Ascending aorta (tissue), 2 donors: ENCODE results near the gene DDIT3. TPM values are rescaled to one million over a fixed set of nuclear protein-coding genes. Genes with fewer than 3 reads are reported as not detected.

ENCODE experiments used
- DNase-seq, 2 donors: peaks; one replicate each; pipeline ENCODE4 v3.0.0-alpha.2; 2019; ENCODE audit warnings: low spot score in 2 of 2
- H3K27ac ChIP-seq, 2 donors: fragments of 200-600 bp; sonication (generic); one replicate each; pipeline ENCODE4 v1.5.1; 2016 to 2017; ENCODE audit warnings: mild to moderate bottlenecking in 1 of 2
- H3K27me3 ChIP-seq: fragments of 200-600 bp; sonication (generic); one replicate; pipeline ENCODE4 v1.5.1; 2017
- H3K36me3 ChIP-seq, 2 donors: fragments of 200-600 bp; sonication (generic); one replicate each; pipeline ENCODE4 v1.5.1; 2016
- H3K4me1 ChIP-seq, 2 donors: fragments of 200-600 bp; sonication (generic); one replicate each; pipeline ENCODE4 v1.5.1; 2016 to 2017; ENCODE audit warnings: mild to moderate bottlenecking in 1 of 2
- H3K4me3 ChIP-seq, 2 donors: fragments of 200-600 bp; sonication (generic); one replicate each; pipeline ENCODE4 v1.5.1; 2016 to 2017; ENCODE audit warnings: mild to moderate bottlenecking in 1 of 2
- H3K9me3 ChIP-seq, 2 donors: fragments of 200-600 bp; sonication (generic); one replicate each; pipeline ENCODE4 v1.5.1; 2016
- CTCF ChIP-seq, 3 experiments: fragments of 200-600 bp in 2 of 3; fragments of 450-650 bp in 1 of 3; sonication (generic) in 2 of 3; IDR thresholded peaks; one replicate each; pipeline ENCODE4 v1.5.1; 2016 to 2019; ENCODE audit warnings: antibody characterized with exemption in 3 of 3, mild to moderate bottlenecking in 1 of 3, moderate library complexity in 1 of 3
- intact Hi-C: fragments of 100-400 bp; cut with DNase I; formaldehyde crosslinking; loops from one replicate; pipeline ENCODE4 v1.15.1; 2023
- total RNA-seq: library from RNA; depleted of rRNA; stranded (reverse); fragments of >200 nt; gene quantifications from one replicate; pipeline ENCODE4 v1.1.0, GENCODE V29; 2016

The DDIT3 gene
- total RNA-seq, 1 donor from 2014 or later = 0.64 TPM

DNA sequence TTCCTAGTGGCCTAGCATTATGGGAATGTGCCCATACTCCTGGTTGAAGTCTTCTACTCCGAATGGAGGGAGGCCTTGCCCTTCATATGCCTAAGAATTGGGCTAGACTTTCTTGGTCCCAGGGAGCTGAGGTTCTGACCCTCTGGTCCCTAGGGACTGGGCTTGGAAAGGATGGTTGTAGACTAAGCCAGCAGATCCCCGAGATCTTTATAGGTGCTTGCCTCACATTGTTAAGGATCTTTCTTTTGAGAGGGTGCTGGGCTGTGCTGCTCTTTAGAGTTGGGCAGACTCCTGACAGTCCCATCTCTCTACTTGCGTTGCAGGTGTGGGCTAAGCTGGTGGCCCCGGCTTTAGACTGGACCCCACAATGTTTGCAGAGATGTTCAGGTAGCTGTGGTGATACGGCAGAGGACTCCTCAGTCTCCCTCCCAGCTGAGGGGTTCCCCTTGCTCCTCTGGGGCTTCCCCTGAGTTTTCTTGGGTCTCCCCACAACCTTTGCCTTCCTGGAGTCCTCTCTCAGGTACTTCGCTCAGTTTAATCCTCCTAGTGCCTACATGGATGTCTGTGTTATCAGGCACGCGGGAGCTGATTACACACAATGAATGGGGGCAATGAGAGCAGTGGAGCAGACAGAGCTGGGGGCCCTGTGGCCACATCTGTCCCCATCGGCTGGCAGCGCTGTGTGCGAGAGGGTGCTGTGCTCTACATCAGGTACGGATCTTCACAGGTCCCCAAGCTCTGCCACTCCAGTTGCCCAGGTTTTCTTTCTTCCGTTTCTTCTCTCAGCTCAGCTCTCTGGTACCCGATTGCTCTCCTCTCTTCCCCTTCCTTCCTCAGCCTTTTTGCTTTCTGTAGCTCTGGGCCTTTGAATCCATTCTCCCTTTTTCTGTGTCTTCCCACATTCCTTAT is 3.6 kb upstream of the DDIT3 start:
- peaks cover 41 to 46% of the 10 kb centered on the region in 2 donors for H3K36me3 ChIP-seq
- no peak for DNase-seq

GRCh38 chr12:57522887-57523705 is 2.8 kb upstream of the DDIT3 start:
- DNase-seq = peak in 1 of 2 donors; percentile 82

More for the DNA sequence above, 3.6 kb upstream of the DDIT3 start:
- Histone ChIP-seq H3K27me3 (no peaks in the 10 kb centered on the region), H3K4me1 (peaks cover 17 to 36% of the 10 kb centered on the region in 2 donors), H3K4me3 (peak overlapping the region; percentile 80 to 81), H3K27ac (peak overlapping the region; percentile 97 to 99), H3K9me3 (no peaks in the 10 kb centered on the region)
- intact Hi-C loops = loop anchor here (5.0 kb wide), 3 partner anchors 368 to 1407 kb away; partner anchors contain the start of genes NAB2, RPL41 and ZC3H10
- no peak for TF ChIP-seq CTCF (IDR thresholded peaks at IDR 0.05)

GRCh38 chr12:57522011-57522886 is 1.9 kb upstream of the DDIT3 start, which contains the start of gene MBD6:
TSS of gene MBD6 (plus strand) at chr12:57522824. CDS start at chr12:57524304, 1,480 bp downstream.
- H3K4me1 ChIP-seq = peaks cover 29 to 52% of the 10 kb centered on the region in 2 donors
- H3K36me3 ChIP-seq = peaks cover 27 to 32% of the 10 kb centered on the region in 2 donors
- H3K27me3 ChIP-seq = no peaks in the 10 kb centered on the region
- no peaks in the 10 kb centered on the region for H3K9me3 ChIP-seq
- peak; percentile 63 to 96 for DNase-seq
- peak within 1 kb of the TSS; percentile 97 to 99 for H3K27ac ChIP-seq
- intact Hi-C loops = loop anchor here (1.0 to 5.0 kb wide), 4 partner anchors 25 to 1405 kb away; partner anchors contain the start of genes DCTN2, NAB2, RPL41 and ZC3H10
- peak within 1 kb of the TSS; percentile 80 to 81 for H3K4me3 ChIP-seq
- no peak for TF ChIP-seq CTCF (IDR thresholded peaks at IDR 0.05)

More at GRCh38 chr12:57522887-57523705, 2.8 kb upstream of the DDIT3 start:
- Histone ChIP-seq H3K27me3 (no peaks in the 10 kb centered on the region), H3K9me3 (no peaks in the 10 kb centered on the region), H3K27ac (peak overlapping the region; percentile 97 to 99), H3K36me3 (peaks cover 33 to 38% of the 10 kb centered on the region in 2 donors), H3K4me3 (peak overlapping the region; percentile 80 to 81), H3K4me1 (peaks cover 25 to 45% of the 10 kb centered on the region in 2 donors)
- no peak for TF ChIP-seq CTCF (IDR thresholded peaks at IDR 0.05)
- intact Hi-C loops = loop anchor here (1.0 to 5.0 kb wide), 4 partner anchors 24 to 1406 kb away; partner anchors contain the start of genes DCTN2, NAB2, RPL41 and ZC3H10

- H3K27ac ChIP-seq = peak overlapping the region; percentile 97 to 99
- DNase-seq = no peak
- H3K36me3 ChIP-seq = peaks cover 25 to 32% of the 10 kb centered on the region in 2 donors
- H3K4me1 ChIP-seq = peaks cover 29 to 54% of the 10 kb centered on the region in 2 donors
- intact Hi-C loops = loop anchor here (1.0 to 5.0 kb wide), 5 partner anchors 26 to 1404 kb away; partner anchors contain the start of genes DCTN2, MARS1, NAB2 and RPL41
- no peaks in the 10 kb centered on the region for H3K27me3 ChIP-seq
- no peak for TF ChIP-seq CTCF (IDR thresholded peaks at IDR 0.05)
- peak overlapping the region; percentile 80 to 81 for H3K4me3 ChIP-seq
- no peaks in the 10 kb centered on the region for H3K9me3 ChIP-seq
These were observed 1.3 kb upstream of the DDIT3 start for GRCh38 chr12:57521525-57522010.
